CD4-positive, alpha-beta T cell treated with Interferon gamma for 1 hour (primary cell): ENCODE data around the gene SUCLA2.
"Not testable (repeated sequence)": the region's sequence is repeated elsewhere in the genome, so short reads cannot be mapped to it uniquely, and the experiment has no call there.

Experiments
- DNase-seq: peaks from one replicate; pipeline ENCODE4 v3.0.0-alpha.2; 2020

The SUCLA2 gene

DNA sequence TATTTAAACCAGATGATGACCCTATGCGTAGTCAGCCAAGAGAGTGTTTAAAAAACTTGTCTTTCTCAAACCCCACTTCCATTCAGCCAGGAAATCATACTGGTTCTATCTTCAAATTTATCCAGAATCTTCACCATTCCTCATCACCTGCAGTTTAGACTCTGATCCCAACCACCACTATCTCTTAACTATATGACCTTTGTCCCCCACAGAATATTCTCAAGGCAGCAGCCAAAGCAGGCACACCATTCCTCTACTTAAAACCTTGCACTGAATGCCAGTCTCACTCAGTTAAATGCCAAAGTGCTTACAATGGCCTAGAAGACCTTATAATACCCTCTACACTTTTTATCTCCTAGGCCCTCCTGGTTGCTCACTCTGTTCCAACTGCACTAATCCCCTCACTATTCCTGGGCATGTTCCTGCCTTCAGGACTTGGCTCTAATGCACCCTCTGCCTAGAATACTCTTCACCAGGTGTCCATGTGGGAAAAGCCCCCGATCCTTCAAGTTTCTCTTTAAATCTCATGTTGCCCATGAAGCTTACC, 10.1 kb downstream of the SUCLA2 start:
- DNase-seq: no peak

DNA sequence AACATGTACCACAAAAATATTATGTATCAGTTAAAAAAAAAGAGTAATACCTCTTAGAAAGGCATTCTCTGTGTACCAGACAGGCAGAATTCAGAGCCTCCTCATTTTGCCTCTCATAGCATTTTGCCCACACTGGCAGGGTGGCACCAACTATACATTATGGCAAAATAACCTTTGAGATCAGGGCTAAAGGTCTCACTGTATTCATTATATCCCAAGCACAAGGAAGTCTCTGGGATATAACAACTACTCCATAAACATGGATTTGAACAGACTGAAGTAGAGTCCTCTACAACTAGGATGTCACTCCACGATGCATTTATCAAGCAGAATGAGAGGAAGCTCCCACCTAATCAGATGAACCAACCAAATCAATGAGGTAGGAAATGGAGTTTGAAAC, 10.6 kb downstream of the SUCLA2 start:
- DNase-seq: no peak

DNA sequence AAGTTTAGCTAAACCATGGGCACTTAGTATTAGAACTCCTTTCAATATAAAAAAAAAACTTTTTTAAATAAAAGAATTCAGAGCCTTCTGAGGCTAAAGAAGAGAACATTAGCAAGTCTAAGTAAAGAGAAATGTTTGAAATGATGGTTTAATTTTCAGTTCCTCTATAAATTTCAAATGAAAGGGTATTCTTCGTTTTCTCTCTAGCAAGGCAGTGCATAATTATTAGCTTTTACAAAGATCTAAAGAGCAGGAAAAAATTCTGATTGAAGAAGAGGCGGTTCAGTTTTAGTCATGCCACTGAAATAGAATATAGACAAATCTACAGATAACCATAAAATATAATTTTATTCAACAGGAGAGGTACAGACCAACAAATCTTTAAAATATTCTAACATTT, 18.0 kb downstream of the SUCLA2 start:
- no peak for DNase-seq

- DNase-seq: no peak
These were observed 24.7 kb downstream of the SUCLA2 start for GRCh38 chr13:47976325-47976724.

- DNase-seq: no peak
These were observed 36.2 kb downstream of the SUCLA2 start for GRCh38 chr13:47964863-47965262.

DNA sequence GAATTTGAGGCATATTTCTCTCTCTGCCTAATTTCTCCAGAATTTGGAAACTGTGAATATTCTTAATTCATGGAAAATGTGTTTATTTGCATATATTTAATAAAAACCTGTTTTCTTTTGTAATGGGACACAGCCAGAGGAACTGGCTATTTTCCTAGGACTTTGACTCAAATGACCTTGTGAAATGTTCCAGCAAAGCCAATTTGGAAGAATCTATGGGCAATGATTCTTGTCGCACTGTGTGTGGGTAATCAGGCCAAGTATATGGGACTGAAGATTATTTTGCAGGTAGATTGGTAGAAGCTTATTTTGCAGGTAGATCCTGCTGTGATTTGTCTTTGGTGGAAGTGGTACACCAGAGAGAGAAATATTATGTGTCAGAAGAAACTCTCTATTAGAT, 38.8 kb downstream of the SUCLA2 start:
- no peak for DNase-seq

DNA sequence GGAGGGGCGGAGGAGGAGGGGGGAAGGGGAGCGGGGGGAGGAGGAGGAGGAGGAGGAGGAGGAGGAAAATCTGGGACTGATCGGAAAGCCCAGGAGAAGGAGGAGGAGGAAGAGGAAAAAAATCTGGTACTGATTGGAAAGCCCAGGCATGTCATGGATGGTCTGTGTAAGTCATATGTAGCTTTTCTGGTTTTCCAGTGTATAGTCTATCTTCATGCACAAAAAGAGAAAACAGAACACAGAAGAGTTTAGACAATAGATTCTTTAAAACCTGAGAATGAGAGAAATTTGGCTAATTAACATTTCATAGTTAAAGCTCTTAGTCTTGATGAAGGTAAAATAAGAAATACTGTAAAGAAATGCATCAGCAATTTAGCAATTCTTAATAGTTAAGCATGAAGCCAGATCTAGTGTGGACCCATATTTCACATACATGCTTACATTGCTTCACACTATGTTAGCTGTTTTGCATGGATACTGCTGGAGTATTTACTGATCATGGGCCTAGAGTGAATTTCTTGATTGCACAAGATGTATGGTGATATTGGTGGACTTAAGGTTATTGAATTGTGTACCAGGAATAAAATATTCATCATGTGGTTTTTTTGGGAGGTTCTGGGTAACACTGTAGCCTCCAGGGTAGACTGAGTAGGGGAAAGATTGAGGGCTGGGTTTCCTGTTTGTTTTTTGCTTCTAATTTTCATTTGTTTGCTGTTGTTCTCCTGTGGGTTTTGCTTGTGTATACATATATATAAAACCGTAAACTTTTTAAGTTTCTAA, 41.4 kb downstream of the SUCLA2 start:
- no peak for DNase-seq

- no peak for DNase-seq
These were observed 44.0 kb downstream of the SUCLA2 start for GRCh38 chr13:47957073-47957472.

GRCh38 chr13:47955836-47956235, 45.2 kb downstream of the SUCLA2 start:
- DNase-seq: no peak

DNA sequence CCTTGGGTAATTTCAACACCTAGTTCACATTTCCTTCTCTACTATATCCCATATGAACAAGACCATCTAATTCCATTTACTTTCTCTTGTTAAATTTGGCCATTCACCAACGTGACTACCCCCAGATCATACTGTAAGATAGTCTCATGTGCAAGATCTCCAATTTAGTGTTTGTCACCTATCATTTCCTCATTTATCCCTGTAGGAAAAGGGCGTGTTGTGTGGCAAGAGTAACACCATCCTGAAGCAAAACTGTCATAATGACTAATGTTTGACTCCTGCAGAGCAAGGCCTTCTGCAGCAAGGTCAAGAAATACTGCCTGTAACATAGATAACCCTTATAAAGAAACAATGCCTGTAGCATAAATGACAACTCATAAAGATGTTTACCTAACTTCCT, 51.3 kb downstream of the SUCLA2 start:
- DNase-seq: no peak

GRCh38 chr13:47945738-47946137, 55.3 kb downstream of the SUCLA2 start:
- DNase-seq: no peak

DNA sequence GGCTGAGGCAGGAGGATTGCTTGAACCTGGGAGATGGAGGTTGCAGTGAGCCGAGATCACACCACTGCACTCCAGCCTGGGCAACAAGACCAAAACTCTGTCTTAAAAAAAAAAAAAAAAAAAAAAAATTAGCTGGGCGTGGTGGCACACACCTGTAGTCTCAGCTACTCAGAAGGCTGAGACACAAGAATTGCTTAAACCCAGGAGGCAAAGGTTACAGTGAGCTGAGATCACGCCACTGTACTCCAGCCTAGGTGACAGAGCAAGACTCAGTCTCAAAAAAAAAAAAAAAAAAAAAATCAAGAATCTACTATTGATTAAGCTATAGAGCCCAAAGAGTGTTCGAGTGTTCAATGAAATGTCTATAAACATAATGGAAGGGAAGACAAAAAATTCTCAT, 55.9 kb downstream of the SUCLA2 start:
- DNase-seq: not testable (repeated sequence)

DNA sequence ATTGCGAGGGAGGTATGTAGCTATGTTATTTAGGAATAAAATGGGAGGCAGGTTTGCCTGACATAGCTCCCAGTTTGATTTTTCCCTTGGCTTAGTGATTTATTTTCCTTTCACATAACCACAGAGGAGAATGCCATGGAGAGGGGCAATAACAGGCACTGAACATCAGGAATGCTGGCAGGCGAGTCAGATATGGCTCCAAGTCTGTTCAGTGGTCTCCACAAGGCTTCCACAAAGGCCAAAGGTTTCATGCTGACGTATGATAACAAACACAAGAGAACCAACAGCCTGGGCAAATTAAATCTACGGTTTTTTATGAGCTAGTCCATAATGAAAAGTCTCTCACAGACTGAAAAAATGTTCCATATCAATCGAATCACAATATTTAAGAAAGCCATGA, 66.7 kb downstream of the SUCLA2 start:
- no peak for DNase-seq

DNA sequence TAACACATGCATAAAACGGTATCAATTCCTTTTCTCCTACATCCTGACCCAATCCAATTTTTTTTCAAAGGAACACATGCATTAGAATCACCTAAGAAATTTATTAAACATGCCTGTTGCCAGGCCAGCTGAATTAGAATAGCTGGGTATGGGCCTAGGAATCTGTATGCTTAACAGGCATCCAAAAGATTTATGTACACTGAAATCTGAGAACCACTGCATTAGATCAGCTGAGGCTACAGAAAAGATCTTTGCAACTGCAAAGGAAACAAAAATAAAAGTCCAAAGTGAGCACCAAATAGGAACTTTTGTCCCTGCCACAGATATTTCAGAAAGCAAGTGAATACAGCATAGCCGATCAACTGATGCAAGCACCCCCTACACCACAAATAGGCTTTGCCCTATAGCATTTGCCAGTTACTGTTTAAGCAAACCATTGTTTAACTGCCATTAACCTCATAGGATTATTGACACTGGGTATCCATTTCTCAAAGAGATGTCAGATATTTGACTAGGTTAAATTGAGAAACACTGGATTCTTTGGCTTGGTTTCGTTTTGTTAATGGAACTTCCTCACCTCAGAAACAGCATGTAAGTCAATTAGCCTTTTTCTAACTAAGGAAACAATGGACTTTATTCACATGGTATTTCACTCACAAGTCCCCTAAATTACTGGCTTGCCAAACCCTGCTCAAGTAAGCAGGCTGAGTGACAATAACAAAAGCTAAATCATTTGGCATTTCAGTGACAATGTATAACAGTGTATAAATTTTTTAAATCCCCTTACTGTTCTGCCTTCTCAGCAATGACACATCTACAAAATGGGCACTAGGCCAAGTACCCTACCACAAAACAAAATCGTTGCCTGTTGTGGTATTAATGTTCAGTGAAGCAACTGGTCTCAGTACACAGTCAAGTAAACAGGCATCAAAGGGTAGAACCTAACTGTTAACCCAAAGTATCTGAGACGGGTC, 67.8 kb downstream of the SUCLA2 start:
- DNase-seq: no peak

- no peak for DNase-seq
These were observed 70.4 kb downstream of the SUCLA2 start for GRCh38 chr13:47930649-47931165.

DNA sequence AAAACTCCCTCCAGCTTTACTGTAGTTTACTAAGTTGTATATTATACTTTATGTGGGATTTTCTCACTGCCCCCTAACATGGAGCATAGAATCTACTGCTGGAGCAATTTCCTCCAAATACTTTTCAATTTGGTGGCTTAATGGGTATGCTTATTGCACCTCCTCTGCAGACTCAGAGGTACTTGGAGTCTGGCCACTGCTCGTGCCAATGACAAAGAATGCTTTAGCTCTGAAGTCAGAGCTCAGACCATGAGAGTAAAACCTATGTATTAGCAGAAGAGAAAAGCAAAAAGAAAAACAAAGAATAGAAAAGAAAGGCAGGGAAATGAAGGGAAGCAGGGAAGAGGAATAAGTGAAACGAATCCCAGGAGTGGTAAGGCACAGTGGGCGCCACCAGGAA, 71.9 kb downstream of the SUCLA2 start:
- no peak for DNase-seq

GRCh38 chr13:47917022-47917574, 84.0 kb downstream of the SUCLA2 start:
- DNase-seq: no peak

DNA sequence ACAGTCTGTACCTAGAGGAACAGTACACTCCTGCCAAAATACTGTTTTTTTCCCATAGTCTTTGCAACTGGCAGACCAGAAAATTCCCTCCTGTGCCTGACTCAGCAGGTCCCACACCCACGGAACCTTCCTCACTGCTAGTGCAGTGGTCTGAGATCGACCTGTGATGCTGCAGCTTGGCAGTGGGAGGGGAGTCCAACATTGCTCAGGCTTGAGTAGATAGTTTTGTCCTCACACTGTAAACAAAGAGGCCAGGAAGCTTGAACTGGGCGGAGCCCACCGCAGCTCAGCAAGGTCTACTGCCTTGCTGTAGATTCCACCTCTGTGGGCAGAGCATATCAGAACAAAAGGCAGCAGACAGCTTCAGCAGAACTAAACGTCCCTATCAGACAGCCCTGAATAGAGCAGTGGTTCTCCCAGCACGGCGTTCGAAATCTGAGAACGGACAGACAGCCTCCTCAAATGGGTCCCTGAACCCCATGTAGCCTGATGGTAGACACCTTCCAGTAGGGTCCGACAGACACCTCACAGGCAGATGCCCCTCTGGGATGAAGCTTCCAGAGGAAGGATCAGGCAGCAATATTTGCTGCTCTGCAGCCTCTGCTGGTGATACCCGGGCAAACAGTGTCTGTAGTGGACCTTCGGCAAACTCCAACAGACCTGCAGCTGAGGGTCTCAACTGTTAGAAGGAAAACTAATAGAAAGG, 92.7 kb downstream of the SUCLA2 start:
- DNase-seq: no peak

DNA sequence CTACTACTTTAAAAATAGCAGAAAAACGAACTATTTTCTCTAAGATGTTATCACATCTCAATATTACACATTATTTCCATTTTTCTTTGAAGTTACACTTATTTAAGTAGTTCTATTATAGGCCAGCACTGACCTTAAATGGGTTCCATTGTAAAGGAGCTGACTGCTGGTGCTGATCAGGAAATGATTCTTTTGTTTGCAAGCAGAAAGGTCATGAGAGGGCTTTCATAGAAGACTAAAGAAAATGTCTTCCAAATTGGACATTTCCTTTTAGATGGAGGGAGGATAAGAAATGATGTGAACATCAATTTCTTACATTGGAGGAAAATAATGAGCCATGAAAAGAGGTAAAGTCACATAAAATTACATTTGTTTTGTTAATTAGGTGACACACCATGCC, 96.2 kb downstream of the SUCLA2 start:
- DNase-seq: no peak

GRCh38 chr13:47904241-47904640, 96.8 kb downstream of the SUCLA2 start:
- DNase-seq: peak; percentile 33

- DNase-seq: no peak
These were observed 97.2 kb downstream of the SUCLA2 start for GRCh38 chr13:47903836-47904235.

DNA sequence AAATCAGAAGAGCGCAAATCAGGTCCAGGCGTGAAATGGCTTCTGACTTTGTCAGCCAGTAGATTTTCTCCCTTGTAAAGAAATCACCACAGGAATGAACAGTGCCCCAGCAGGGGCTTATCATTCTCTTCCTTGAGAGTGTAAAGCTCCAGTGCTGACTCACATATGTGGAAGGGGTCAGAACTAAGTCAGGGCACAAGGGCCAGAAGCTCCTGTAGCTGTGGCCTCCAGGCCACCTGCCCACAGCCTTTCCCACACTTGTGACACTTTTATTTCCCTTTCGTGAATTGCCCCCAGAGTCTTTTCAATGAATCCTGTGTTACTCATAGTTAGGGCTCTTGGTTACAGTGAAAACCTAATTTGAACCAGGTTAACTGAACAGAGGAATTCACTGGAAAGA, 99.6 kb downstream of the SUCLA2 start:
- DNase-seq: no peak

GRCh38 chr13:47898080-47898479, 103.0 kb downstream of the SUCLA2 start:
- DNase-seq: no peak
